Head of caudate nucleus (tissue), 42 donors: ENCODE data around the gene RETN.
"Not testable (repeated sequence)": the region's sequence is repeated elsewhere in the genome, so short reads cannot be mapped to it uniquely, and the experiment has no call there.

Experiments used
- DNase-seq, 42 donors: peaks; one replicate each; pipeline versions ENCODE4 v3.0.0 to v3.0.0-alpha.2; 2020 to 2021; ENCODE audit warnings: mixed read lengths in 7 of 42
- intact Hi-C: fragments of 100-400 bp; cut with DNase I; formaldehyde crosslinking; loops from one replicate; pipeline ENCODE4 v1.15.0; 2022

The RETN gene

GRCh38 chr19:7636691-7637373, 32.0 kb upstream of the RETN start, which contains the start of gene STXBP2:
Gene STXBP2, plus strand, starts transcription at chr19:7637110. Its CDS starts 40 bp downstream, at chr19:7637150.
- peak in 25 of 42 donors; percentile 19 to 67 (median 40) for DNase-seq
- intact Hi-C loops, result no loop called here

DNA sequence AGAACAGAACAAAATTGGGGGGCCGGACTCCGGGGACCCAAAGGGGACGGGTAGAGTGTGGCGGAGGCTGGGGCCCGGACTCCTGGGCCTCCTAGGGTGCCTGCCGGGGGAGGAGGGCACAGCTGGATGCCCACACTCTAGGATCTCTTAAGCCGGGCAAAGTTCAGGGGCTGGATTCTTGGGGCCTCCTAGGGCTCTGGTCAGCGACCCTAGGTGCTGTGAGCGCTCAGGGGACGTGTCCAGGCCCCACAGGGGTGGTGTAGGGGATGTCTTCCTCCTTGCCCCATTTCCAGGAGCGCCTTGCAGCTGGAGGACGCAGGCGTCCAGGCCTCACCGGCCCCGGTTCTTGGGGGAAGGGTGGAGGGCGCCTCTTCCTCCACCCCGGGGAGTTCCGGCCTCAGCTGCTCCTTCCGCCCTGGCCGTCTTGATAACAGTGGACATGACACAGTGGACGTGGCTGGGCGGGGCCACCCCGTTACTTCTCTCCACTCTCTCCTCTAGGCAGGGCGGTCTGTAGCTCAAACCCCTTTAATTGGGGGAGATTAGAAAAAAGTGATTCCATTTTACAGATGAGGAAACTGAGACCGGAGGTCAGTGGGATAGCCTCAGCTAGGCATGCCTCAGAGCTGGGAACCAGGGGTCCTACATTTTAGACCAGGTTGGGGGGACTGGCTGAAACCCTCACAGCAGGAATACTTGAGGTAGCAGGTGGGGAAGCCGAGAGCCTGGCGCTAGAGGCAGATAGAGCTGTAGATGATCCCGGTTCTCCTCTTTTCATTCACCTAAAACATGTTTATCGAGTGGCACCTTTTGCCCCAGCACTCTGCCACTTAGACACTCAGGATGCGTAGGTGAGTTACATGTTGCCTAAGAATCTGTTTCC, 31.2 kb upstream of the RETN start:
- intact Hi-C loops, result no loop called here
- DNase-seq, result peak in 10 of 42 donors; percentile 20 to 57 (median 34)

DNA sequence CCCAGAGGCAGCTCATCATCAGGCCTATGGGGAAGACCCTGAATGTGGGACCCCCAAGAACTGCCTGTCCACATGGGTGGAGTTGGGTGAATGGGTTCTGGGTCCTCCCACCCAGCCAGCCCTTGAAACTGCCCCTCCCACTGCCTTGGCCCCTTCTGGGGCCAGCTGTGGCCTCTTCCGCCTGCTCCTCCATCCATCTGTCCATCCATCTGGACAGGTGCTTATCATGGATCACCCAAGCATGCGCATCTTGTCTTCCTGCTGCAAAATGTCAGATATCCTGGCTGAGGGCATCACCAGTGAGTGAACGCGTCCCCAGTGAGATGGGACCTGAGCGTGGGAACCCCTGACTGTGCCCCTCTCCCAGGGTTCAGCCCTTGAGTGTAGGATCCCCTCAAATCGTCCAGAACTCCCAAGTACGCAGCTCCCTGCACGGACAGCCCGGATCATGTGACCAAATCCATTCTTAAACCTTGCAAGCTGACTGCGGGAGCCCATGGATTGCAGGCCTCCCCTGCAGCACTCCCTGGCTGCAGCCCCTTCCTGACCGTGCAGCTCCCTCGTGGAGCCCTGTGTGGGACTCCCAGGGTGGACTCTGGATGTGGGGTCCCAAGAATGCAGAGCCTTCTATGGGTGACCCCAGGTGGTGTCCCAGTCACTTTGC, 29.9 kb upstream of the RETN start:
- intact Hi-C loops, result no loop called here
- DNase-seq, result no peak

DNA sequence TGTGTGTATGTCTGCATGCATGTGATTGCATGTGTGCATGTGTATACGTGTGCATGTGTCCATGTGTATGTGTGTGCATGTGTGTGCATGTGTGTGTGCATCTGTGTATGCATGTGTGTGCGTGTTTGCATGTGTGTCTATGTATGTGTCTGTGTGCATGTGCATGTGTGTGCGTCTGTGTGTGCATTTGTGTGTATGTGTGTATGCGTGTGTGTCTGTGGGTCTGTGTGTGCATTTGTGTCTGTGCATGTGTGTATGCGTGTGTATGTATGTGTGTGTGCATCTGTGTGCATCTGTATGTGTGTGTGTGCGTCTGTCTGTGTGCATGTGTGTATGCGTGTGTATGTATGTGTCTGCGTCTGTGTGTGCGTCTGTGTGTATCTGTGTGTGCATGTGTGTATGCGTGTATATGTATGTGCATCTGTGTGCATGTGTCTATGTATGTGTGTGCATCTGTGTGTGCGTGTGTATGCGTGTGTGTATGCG, 28.9 kb upstream of the RETN start:
- intact Hi-C loops, result no loop called here
- no peak for DNase-seq

DNA sequence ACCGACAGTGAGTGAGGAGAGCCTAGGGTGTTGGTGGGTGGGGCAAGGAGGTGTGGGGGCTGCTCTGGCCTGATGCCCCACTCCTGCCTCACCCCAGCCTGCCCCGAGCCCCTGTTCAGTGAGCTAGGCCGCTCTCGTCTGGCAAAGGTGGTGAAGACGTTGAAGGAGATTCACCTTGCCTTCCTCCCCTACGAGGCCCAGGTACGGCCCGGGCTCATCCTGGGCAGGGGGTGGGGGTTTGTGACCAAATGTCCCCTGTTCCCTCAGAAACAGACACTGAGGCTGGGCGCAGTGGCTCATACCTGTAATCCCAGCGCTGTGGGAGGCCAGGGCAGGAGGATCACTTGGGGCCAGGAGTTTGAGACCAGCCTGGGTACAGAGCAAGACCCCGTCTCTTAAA, 28.0 kb upstream of the RETN start:
- intact Hi-C loops, result no loop called here
- no peak for DNase-seq

DNA sequence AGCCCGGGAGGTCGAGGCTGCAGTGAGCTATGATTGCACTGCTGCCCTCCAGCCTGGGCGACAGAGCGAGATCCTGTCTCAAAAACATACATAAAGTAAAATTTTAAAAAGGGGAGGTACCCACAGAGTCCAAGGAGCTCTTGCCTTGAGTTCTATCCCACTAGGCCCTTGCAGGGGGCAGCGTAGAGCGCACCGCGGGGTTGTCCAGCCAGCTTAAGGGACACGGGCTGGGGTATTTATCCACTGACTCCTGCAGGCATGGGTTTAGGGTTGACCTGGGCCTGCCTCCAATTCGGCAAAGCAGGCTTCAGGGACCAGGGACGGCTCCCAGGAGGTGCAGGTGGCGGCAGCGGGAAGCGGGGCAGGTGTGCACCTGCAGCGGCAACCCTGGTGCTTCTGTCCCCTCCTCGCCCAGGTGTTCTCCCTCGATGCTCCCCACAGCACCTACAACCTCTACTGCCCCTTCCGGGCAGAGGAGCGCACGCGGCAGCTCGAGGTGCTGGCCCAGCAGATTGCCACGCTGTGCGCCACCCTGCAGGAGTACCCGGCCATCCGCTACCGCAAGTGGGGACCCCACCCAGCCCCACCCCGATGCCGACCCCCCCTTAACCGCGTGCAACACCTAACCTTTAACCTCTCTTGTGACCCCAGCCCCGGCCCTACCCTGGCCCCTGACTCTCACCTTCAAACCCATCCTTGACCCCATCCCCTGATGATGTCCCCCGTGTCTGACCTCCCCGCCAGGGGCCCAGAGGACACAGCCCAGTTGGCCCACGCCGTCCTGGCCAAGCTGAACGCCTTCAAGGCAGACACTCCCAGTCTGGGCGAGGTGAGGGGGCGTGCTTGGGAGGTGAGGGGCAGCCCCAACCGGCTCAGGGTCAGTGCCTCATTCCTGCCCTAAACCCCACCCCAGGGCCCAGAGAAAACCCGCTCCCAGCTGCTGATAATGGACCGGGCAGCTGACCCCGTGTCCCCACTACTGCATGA, 27.3 kb upstream of the RETN start:
- DNase-seq, result no peak
- intact Hi-C loops, result no loop called here

DNA sequence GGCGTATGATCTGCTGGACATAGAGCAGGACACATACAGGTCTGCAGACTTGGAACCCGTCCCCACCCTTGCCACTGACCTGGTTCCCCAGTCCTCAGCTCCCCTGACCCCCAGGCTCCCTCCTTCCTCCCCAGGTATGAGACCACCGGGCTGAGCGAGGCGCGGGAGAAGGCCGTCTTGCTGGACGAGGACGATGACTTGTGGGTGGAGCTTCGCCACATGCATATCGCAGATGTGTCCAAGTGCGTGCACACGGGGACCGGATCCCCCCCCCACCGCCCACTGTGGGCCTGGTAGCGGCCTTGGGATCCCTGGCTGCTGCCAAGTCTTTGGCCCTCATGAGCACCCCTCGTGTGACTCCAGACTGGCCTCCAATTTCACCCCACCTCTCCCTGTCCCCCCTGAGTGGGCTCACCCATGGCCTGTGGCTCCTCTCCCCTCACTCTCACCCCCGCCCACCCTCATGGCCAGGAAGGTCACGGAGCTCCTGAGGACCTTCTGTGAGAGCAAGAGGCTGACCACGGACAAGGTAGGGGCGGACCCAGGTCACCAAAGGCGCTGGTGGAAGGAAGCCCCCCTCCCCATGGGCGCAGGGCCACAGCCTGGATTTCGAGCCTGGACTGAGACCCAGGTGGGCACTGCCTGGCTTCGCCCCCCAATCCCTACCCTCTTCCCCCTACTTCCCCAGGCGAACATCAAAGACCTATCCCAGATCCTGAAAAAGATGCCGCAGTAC, 26.4 kb upstream of the RETN start:
- DNase-seq, result no peak
- intact Hi-C loops, result no loop called here

DNA sequence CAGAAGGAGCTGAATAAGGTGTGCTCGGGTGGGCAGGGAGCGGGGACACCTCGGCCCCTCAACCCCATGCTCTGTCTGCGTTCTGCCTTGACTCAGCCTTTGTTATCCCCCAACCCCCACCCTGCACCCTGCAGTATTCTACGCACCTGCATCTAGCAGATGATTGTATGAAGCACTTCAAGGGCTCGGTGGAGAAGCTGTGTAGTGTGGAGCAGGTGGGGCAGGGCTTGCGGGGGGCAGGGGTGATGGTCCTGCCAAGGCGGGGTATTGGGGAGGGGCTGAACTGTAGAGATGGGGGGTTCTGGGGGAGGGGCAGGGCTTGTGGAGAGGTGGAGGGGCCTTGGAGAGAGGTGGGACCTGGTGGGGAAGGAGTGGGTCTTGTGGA, 25.8 kb upstream of the RETN start:
- intact Hi-C loops, result no loop called here
- DNase-seq, result no peak

DNA sequence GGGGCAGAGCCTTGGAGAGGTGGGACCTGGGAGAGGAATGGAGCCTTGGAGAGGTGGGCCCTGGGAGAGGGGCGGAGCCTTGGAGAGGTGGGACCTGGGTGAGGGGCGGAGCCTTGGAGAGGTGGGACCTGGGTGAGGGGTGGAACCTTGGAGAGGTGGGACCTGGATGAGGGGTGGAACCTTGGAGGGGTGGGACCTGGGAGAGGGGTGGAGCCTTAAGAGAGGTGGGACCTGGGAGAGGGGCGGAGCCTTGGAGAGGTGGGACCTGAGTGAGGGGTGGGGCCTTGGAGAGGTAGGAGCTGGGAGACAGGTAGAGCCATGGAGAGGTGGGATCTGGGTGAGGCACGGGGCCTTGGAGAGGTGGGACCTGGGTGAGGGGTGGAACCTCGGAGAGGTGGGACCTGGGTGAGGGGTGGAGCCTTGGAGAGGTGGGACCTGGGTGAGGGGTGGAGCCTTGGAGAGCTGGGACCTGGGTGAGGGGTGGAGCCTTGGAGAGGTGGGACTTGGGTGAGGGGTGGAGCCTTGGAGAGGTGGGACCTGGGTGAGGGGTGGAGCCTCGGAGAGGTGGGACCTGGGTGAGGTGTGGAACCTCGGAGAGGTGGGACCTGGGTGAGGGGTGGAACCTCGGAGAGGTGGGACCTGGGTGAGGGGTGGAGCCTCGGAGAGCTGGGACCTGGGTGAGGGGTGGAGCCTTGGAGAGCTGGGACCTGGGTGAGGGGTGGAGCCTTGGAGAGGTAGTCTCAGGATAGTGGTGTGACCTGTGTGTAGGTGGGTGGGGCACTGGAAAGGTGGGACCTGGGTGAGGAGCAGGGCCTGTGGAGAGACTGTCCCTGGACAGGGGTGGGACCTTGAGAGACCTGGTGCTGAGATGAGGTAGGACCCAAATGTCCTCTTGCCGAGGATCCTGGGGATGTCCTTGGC, 25.0 kb upstream of the RETN start:
- intact Hi-C loops, DNase-seq: not testable (repeated sequence)

GRCh38 chr19:7644550-7644877, 24.3 kb upstream of the RETN start:
- intact Hi-C loops, result no loop called here
- no peak for DNase-seq

- peak in 1 of 42 donors; percentile 10 for DNase-seq
- intact Hi-C loops, result no loop called here
Measured at GRCh38 chr19:7645163-7645562, 23.7 kb upstream of the RETN start.

DNA sequence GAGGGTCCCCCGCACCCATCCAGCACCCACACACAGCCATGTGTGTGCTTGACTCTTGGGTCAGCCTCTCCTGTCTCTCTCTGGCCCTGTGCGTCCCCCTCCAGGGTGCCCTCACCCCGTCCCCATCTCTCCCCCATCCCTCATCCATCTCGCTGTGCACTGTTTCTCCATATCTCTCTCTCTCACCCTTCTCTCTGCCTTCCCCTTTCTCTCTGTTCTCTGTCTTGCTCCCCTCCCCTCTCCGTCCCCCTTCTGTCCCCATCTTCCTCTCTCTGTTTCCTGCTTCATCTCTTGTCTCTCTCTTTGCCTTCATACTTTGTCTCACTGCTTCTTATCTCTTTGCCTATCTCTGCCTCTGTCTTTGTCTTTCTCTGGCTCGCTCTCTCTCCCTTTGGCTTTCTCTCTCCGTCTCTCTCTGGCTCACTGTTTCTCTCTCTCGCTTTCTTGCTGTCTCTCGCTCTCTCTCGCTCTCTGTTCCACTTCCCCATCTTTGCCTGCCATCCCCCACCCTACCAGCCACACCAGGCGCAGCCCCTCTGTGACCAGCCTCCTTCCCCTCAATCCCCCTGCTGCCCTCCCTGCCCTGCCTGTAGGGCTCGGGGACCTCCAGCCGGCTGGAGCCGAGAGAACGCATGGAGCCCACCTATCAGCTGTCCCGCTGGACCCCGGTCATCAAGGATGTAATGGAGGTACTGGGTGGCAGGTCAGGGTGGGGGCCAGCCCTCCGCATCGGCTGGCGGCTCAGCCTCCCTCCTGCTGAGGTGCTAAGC, 23.0 kb upstream of the RETN start:
- no peak for DNase-seq
- intact Hi-C loops, result no loop called here

- intact Hi-C loops, result no loop called here
- no peak for DNase-seq
Measured at GRCh38 chr19:7646426-7646700, 22.5 kb upstream of the RETN start.

DNA sequence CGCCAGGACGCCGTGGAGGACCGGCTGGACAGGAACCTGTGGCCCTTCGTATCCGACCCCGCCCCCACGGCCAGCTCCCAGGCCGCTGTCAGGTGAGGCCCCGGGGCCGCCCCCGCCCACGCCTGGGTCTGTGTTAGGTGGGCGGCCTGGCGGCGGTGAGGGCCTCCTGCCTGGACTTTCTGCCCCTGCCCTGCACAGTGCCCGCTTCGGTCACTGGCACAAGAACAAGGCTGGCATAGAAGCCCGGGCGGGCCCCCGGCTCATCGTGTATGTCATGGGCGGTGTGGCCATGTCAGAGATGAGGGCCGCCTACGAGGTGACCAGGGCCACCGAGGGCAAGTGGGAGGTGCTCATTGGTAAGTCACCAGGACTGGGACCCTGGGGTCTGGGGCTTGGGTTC, 21.7 kb upstream of the RETN start:
- intact Hi-C loops, result no loop called here
- no peak for DNase-seq

- no peak for DNase-seq
- intact Hi-C loops, result no loop called here
Measured at GRCh38 chr19:7648265-7649014, 20.4 kb upstream of the RETN start.

GRCh38 chr19:7650148-7650547, 18.7 kb upstream of the RETN start:
- DNase-seq, result no peak
- intact Hi-C loops, result no loop called here
